Stimulated activated CD4-positive, alpha-beta T cell treated with anti-CD3 and anti-CD28 coated beads, Interleukin-4, amount 100 ng/mL, for 48 hours (primary cell): ENCODE data around the gene KIF26B.
"Not testable (repeated sequence)": the region's sequence is repeated elsewhere in the genome, so short reads cannot be mapped to it uniquely, and the experiment has no call there.

Source experiments
- DNase-seq, 2 donors: peaks; one replicate each; pipeline ENCODE4 v3.0.0-alpha.2; 2020; ENCODE audit warnings: low read depth in 2 of 2

KIF26B gene

GRCh38 chr1:245386297-245386971 lies 231.6 kb downstream of the KIF26B start:
- no peak for DNase-seq

GRCh38 chr1:245388687-245389086 lies 233.9 kb downstream of the KIF26B start:
- DNase-seq: no peak

GRCh38 chr1:245389873-245390272 lies 235.1 kb downstream of the KIF26B start:
- DNase-seq: no peak

GRCh38 chr1:245390975-245391374 lies 236.2 kb downstream of the KIF26B start:
- DNase-seq: no peak

GRCh38 chr1:245393694-245394093 lies 238.9 kb downstream of the KIF26B start:
- no peak for DNase-seq

GRCh38 chr1:245395680-245396079 lies 240.9 kb downstream of the KIF26B start:
- DNase-seq: no peak

- DNase-seq: no peak
These were observed 241.8 kb downstream of the KIF26B start for GRCh38 chr1:245396615-245397014.

- DNase-seq: no peak
These were observed 243.0 kb downstream of the KIF26B start for GRCh38 chr1:245397771-245398170.

- DNase-seq: no peak
These were observed 243.4 kb downstream of the KIF26B start for GRCh38 chr1:245398180-245398579.

GRCh38 chr1:245401881-245402587 lies 247.2 kb downstream of the KIF26B start:
- DNase-seq: no peak

GRCh38 chr1:245402998-245403397 lies 248.2 kb downstream of the KIF26B start:
- not testable (repeated sequence) for DNase-seq

GRCh38 chr1:245404527-245404926 lies 249.7 kb downstream of the KIF26B start:
- DNase-seq: no peak

- DNase-seq: no peak
These were observed 250.2 kb downstream of the KIF26B start for GRCh38 chr1:245404952-245405351.

GRCh38 chr1:245406426-245406825 lies 251.6 kb downstream of the KIF26B start:
- DNase-seq: no peak

- no peak for DNase-seq
These were observed 253.2 kb downstream of the KIF26B start for GRCh38 chr1:245407983-245408382.

- DNase-seq: no peak
These were observed 254.8 kb downstream of the KIF26B start for GRCh38 chr1:245409341-245410195.

- DNase-seq: no peak
These were observed 256.7 kb downstream of the KIF26B start for GRCh38 chr1:245411245-245412036.

GRCh38 chr1:245412306-245412705 lies 257.5 kb downstream of the KIF26B start:
- no peak for DNase-seq

- DNase-seq: no peak
These were observed 262.0 kb downstream of the KIF26B start for GRCh38 chr1:245416781-245417180.

- DNase-seq: no peak
These were observed 263.3 kb downstream of the KIF26B start for GRCh38 chr1:245418077-245418476.

- no peak for DNase-seq
These were observed 264.7 kb downstream of the KIF26B start for GRCh38 chr1:245419461-245419978.
